Activated effector memory CD4-positive, alpha-beta T cell treated with anti-CD3 and anti-CD28 coated beads, Interleukin-2, amount 50 U/mL, for 16 hours (primary cell): ENCODE data around the gene KRTAP1-4.
"Not testable (repeated sequence)": the region's sequence is repeated elsewhere in the genome, so short reads cannot be mapped to it uniquely, and the experiment has no call there.

Source experiments
- DNase-seq: peaks from one replicate; pipeline ENCODE4 v3.0.0-alpha.2; 2020

Gene KRTAP1-4

DNA sequence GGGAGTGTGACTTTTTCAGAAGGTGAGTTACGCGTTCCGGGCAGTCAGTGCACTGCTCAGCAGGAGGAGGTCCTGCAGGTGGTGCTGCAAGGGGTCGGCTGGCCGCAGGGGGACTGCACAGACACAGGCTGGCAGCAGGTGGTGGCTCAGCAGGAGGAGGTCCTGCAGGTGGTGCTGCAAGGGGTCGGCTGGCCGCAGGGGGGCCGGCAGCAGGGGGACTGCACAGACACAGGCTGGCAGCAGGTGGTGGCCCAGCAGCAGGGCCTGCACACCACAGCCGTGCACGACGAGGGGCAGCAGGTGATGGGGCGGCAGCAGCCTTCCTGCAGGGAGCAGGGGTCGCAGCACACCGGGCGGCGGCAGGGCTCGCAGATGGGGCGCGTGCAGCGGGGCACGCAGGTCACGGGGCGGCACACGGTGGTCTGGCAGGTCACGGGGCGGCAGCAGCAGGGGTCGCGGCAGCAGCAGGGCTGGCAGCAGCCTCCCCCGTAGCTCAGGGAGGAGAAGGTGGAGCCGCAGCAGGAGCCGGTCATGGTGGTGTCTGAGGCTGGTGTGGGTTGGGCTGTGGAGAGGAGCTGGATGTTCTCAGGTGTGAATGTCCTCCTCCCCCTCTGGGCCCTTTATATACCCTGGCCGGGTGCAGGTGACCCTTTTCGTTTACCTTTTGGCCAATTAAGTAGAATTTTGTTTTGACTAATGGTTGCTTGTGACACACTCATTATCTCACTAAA, 16.9 kb upstream of the KRTAP1-4 start, which contains the start of gene KRTAP2-1:
Gene KRTAP2-1, minus strand, starts transcription at position 582 of the 731 bp plus-strand sequence. Its CDS starts 49 bp downstream, at position 533.
- not testable (repeated sequence) for DNase-seq

DNA sequence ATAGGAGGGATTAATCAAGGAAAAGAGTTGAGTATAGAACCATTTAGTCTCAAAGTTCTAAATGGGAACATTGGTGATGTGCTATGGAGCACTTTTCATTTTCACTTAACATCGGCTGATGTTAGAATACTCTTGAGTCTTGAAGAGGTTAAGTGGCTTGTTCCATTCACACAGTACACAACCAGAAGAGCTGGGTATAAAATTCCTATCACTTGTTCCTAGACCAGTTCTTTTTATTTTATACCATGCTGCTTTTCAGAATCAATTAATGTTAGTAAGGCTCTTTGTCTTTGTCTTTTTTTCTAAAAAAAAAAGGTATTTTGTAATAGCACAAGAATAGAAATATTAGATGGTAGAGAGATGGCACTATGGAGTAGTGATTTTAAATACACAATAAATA, 13.0 kb upstream of the KRTAP1-4 start:
- DNase-seq: no peak

DNA sequence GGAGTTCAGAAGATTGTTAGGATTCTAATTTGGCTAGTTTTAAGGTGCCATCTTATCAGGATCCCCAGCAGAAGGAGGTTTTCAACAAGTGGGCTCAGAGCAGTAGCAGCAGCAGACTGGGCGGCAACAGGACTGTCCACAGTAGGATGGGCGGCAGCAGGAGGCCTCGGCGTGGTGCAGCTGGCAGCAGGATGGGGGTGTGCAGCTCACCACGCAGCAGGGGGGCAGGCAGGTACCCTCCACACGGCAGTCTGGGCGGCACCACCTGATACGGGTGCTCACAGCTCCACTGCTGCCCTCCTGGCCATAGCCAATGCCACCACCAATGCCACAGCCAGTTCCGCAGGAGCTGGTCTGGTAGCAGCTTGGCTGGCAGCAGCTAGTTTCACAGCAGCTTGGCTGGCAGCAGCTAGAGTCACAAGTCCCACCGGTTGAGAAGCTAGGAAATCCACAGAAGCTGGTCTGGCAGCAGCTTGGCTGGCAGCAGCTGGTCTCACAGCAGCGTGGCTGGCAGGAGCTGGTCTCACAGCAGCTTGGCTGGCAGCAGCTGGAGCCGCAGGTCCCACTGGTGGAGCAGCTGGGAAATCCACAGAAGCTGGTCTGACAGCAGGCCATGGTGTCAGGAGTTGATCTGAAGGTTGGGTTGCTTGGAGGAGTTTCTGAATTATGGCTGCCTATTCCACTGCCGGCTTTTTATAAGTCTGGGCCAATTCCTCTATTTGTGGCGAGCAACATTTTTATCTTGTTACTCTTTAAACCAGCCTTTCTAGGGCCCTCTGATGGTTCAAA, 11.0 kb upstream of the KRTAP1-4 start, which contains the start of gene KRTAP1-1:
Gene KRTAP1-1, minus strand, starts transcription at position 668 of the 789 bp plus-strand sequence. Its CDS starts 53 bp downstream, at position 615.
- DNase-seq: not testable (repeated sequence)

DNA sequence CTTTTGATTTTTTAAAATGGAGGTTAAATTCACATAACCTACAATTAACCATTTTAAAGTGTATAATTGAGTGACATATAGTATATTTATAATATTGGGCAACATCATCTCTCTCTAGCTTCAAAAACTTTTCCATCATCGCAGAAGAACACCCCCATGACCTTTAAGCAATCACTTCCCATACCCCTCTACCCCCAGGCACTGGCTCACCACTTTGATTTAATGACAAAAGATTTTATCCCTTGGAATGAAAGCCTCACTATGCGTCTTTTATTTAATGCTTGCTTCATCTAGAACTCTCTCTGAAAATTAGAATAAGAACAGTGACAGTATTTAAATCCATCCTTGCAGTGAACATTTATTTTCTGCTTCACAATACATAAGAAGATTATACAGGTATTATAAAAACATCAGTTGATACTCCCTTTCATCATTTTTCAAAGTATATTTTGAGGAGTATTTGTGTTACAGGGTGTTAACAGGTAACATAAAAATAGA, 7.9 kb upstream of the KRTAP1-4 start:
- no peak for DNase-seq

DNA sequence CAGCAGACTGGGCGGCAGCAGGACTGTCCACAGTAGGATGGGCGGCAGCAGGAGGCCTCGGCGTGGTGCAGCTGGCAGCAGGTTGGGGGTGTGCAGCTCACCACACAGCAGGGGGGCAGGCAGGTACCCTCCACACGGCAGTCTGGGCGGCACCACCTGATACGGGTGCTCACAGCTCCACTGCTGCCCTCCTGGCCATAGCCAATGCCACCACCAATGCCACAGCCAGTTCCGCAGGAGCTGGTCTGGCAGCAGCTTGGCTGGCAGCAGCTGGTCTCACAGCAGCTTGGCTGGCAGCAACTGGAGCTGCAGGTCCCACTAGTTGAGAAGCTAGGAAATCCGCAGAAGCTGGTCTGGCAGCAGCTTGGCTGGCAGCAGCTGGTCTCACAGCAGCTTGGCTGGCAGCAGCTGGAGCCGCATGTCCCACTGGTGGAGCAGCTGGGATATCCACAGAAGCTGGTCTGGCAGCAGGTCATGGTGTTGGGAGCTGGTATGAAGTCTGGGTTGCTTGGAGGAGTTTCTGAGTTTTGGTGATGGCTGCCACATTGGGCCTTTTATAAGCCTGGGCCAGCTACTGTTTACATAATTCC, 4.4 kb upstream of the KRTAP1-4 start, which contains the start of gene KRTAP1-3:
Gene KRTAP1-3, minus strand, starts transcription at position 529 of the 590 bp plus-strand sequence. Its CDS starts 53 bp downstream, at position 476.
- DNase-seq: not testable (repeated sequence)

DNA sequence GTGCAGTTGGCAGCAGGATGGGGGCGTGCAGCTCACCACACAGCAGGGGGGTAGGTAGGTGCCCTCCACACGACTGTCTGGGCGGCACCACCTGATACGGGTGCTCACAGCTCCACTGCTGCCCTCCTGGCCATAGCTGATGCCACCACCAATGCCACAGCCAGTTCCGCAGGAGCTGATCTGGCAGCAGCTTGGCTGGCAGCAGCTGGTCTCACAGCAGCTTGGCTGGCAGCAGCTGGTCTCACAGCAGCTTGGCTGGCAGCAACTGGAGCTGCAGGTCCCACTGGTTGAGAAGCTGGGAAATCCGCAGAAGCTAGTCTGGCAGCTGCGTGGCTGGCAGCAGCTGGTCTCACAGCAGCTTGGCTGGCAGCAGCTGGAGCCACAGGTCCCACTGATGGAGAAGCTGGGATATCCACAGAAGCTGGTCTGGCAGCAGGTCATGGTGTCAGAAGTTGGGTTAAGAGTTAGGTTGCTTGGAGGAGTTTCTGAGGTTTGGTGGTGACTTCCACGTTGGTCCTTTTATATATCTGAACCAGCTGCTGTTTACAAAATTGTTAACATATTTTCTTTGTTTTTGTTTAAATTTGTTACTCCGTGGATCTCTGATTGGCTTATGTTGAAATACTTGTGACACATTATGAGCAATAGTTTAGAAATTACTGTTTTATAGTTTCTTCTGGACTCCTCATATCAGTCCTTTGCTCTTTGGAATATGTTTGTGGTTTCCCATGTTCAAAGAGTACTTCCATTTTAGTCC, 3.1 kb downstream of the KRTAP1-4 start, which contains the start of gene KRTAP1-5:
Gene KRTAP1-5, minus strand, starts transcription at position 494 of the 757 bp plus-strand sequence. Its CDS starts 53 bp downstream, at position 441.
- no peak for DNase-seq

DNA sequence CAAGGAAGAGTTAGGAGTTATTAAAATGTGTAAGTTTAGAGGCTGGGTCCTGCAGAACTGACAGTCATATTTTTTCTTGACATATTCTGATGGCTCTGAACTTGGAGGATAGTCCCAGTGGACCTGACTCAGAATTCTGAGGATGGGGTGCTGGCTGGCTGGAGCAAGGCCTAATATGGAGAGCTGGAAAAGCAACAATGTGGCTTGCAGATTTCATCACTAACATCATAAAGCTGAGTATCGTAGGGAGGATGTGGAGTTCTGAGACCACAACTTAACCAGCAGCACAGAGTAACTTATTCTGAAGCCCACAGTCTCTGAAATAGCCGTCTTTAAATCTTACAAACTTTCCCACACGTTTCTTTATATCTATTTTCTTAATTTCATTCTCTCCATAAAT, 5.3 kb downstream of the KRTAP1-4 start:
- no peak for DNase-seq

DNA sequence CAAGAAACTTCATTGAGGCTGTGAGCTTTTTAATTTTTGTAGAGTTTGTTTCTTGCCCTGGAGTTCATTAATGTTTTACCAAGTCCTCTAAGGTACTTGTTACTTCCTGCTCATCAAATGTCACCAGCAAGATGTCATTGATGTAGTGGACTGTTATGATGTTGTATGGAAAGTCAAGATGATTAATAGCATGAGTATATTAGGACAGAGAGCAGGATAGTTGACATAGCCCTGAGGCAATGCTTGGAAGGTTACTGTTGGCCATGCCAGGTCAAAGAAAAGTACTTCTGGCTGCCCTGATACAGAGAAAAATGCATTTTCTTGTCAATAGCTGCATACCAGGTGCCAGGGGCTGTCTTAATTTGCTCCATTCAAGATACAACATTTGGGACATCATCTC, 9.7 kb downstream of the KRTAP1-4 start:
- no peak for DNase-seq

DNA sequence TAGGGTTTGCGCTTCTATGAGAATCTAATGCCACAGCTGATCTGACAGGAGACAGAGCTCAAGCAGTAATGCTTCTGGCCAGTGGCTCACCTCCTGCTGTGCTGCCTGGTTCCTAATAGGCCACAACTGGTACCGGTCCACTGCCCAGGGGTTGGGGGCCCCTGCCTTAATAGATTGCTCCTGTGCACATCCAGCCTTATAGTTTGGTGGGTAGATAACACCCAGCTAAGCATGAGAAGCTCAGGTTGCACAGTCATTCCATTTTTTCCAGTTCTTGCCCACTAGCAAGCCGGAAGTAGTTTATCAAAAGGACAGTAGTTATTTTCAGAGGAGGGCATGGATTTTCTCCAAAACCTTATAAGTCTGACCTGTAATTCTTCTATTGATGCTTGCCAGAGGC, 10.6 kb downstream of the KRTAP1-4 start:
- no peak for DNase-seq

DNA sequence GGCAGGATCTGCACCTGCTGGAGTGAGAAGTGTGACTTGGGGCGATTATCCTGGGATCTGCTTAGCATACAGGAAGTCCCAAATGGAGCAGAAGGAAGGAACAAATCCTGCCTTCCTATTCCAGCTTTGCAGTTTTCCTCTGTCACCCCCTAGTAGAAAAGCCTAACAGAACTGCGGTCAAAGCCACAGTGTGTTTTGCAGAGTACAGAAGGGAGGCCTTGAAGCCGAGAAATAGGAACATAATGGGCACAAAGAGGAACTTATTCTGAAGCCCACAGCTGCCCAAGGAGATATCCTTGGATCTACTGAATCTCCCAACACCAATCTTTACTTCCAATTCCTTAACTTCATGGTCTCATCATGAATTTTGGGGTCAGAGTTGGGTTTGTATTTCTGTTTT, 11.5 kb downstream of the KRTAP1-4 start:
- no peak for DNase-seq

DNA sequence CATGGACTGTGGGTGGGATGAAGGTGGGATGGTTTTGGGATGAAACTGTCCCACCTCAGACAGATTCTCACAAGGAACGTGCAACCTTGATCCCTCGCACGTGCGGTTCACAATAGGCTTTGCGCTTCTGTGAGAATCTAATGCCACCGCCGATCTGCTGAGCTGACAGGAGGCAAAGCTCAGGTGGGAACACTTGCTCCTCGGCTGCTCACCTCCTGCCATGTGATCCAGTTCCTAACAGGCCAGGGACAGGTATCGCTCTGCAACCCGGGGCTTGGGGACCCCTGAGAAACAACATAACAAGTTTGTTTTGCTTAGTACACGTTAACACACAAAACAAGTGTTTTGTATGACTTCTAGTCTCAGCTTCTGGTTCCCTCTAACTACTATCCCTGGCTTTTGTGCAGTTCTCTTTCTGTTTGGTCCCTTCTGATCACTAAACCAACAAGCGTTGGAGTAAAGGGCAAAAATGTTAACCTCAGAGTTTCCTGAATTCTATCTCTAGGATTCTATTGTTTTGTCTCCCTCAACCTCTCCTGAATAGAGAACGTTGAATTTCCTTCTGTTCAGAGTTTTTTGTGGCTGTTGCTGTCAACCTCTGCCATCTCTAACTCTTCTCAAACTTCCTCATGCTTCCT, 13.3 kb downstream of the KRTAP1-4 start:
- DNase-seq: no peak

DNA sequence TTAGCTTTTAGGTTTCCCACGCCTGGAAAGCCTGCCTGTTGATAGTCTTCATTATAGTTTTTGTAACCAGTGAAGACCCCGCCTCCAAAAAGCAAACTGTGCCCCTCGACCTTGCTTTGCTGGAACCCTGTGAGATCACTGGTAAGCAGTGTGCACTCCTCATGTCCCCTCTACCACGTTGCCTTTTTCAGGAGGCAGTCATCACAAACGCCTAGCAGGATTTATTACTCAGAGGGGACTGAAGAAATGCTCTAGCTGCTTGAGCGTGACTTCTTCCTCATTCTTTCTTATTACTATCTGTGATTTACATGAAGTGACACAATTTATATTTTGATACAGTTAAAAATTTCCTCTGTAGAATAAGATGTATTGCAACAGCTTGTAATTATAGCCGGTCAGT, 14.5 kb downstream of the KRTAP1-4 start:
- no peak for DNase-seq

DNA sequence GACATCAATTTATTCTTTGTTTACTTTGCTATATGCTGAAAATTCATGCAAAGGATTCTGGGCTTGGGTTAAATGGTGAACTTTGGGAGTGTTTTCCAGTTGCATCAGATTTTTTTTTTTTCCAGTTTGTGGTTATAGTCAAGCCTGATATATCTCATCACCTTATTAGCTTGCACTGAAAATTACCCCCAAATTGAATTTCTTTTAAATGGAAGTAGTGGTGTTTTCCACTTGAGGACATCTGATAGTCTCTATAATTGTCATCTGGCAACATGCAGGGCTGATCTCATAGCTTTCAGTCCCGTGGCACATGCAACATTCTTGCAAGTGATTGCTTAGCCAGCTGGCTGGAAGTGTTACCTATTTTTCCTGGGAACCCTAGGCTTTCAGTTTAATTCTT, 16.4 kb downstream of the KRTAP1-4 start:
- no peak for DNase-seq

DNA sequence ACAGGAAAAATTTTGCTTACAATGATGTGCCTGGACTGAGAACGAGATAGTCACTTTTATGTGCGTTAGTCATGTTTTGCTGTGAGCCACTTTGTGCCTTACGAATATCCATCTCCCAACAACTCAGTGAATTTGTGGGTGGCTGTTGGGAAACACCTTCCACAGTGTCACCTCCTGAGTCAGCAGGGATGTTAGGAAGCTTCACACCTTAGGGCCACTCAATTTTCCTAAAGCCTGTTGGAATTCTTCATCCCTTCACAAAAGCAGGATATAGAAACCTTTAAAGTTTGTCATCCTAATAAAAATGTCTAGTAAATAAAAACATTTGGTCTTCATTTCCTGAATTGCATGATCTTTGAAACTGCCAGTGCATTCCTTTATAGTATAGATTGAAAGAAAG, 16.8 kb downstream of the KRTAP1-4 start:
- no peak for DNase-seq

DNA sequence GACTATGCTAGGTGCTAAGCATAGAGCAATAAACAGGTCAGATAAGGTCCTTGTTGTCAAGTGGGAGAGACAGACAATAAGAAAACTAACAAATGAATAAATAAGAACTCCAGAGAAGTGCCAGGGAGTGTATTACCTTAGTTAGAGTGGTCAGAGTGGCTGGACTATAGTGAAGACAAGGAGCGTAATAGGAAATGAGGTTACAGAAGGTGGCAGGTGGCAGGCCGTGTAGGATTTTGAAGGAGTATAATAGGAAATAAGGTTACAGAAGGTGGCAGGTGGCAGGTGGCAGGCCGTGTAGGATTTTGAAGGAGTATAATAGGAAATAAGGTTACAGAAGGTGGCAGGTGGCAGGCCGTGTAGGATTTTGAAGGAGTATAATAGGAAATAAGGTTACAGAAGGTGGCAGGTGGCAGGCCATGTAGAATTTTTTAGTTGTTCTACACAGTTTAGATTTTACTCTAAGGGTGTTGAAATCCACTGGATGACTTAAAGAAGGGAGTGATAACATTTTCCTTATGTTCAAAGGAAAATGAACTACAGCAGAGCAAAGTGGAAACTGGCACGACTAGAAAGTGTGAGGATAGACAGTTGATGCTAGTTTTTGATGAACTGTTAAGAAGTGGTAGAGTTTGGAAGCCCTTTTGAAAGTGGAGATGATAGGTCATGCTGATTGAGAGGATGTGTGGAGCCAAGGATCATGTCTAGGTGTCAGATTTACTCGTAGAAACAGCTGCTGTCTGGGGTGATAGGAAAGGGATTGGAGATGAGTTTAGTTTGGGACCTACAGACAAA, 17.5 kb downstream of the KRTAP1-4 start:
- no peak for DNase-seq

DNA sequence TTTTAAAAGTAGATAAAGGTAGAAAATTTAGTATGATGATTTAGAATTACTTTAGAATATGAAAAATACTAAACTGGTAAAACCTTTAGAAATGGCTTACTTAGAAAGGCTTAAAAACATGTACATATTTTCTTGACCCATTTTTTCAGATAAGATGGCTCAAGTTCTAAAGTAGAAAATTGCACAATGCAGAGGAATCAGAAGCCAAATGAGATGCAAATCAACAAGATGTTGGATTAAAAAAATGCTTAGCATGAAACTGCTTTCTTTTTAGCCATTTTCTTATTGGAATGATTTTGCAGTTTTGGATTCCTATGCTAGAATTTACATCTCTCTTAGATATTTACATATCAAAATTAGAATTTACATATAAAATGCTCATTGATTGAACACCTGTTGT, 19.6 kb downstream of the KRTAP1-4 start:
- no peak for DNase-seq

DNA sequence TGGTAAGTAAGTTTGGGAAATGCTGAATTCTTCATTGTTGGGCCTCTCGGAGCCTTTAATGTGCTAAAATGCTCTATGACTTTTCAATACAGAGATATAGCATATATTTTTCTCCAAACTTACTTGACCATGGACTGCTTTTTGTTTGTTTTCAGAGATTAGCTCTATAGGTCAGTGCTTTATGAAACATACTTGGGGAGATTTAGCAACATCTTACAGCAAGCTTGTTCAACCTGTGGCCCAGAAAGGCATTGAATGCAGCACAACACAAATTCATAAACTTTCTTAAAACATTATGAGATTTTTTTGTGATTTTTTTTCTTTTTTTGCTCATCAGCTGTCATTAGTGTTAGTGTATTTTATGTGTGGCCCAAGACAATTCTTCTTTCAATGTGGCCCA, 20.1 kb downstream of the KRTAP1-4 start:
- no peak for DNase-seq

DNA sequence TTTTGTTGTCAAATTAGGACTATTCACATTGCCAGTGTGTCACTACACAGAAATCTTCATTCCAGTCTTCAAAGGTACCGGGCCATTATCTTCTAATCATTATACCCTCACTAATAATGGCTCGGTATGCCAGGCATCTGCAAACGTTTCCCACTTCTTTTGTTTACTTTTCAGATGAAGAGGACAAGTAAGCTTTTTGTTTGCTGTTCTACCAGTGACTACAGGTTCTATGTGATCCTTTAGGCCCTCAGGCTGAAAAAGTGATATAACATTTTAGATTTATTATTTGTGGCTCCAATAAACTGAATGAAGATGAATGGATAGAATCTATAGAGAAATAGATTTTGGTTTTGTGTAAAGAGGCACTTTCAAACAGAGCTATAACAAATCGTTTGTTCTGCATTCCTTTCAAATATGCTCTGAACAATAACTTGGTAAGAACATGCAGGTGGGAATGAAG, 20.7 kb downstream of the KRTAP1-4 start:
- no peak for DNase-seq

DNA sequence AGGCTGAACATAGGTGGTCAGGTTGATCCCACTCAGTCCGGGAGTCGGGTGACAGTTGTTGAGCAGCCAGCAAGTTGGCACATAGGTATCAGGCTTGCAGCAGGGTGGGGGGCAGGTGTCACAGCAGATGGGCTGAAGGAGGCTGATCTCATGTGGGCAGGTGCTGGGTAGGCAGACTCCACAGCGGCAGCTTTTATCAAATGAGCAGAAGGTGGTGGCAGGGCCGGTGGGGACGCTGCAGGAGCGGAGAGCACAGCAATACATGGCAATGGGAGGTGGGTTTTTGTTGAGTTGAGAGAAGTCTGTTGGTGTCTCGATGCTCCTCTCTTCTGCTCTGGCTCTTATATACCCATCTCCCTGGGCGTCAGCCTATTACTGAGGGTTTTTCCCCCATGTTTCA, 21.2 kb downstream of the KRTAP1-4 start, which contains the start of gene KRTAP3-1:
Gene KRTAP3-1, minus strand, starts transcription at position 318 of the 400 bp plus-strand sequence. Its CDS starts 54 bp downstream, at position 264.
- DNase-seq: no peak

DNA sequence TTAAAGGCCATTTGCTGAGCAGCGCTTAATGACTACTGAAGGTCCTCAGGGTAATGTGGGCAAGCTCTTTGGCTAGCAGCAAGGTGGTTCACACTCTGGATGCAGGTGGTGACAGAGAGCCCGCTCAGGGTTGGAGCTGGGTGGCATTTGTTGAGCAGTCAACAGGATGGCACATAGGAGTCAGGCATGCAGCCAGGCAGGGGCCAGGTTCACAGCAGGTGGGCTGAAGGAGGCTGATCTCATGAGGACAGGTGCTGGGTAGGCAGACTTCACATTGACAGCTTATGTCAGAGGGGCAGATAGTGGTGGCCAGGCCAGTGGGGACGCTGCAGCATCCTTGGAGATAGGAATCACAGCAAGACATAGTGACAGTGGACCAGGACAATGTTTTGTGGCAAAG, 25.6 kb downstream of the KRTAP1-4 start:
- DNase-seq: no peak

DNA sequence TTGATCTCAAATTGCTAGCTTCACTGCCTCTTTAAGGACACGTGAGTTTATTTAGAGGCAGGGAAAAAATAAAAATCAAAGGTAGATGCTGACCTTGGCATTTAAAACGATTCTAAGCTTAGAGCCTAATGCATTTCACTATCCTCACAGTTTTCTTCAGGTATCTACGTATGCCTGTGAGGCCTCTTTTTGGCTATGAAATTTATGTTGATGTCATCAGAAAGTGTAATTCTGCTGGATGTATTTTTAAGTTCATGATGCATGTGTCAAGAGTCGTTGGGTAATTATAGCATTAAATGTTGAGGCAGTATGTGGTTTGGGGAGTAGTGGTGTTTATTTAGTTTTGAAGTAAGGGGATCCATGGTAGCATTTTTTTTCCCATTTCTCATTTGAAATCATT, 26.1 kb downstream of the KRTAP1-4 start:
- DNase-seq: no peak
